ENCODE measurements around the gene GRIN2C.

GRCh38 chr17:74900208-74900607, 40.5 kb upstream of the GRIN2C start:
- TF ChIP-seq POLR2A (IDR thresholded peaks at IDR 0.05) (no peak), CTCF (IDR thresholded peaks at IDR 0.05) (no peak), POLR2AphosphoS5 (IDR thresholded peaks at IDR 0.05) (no peak)

Measured in upper lobe of left lung (tissue), 4 donors.